ENCODE measurements around the gene TCF4.

The TCF4 gene

DNA sequence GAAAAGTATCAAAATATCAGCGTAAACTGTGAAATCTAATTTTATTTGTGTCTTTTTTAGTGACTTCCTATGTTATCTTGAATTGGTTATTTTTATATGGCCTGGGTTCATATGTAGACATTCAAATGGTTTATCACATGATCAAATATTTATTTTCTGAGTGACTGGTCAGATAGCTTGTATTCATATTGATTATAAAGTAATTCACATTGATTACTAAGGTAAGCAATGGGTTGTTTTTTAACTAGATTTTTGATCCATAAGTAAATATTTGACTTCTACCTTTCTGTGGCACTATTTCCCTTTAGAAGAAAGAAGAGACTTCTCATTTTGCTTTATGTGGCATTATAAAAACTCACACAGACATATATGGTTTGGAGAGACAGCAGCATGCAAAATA lies 260.5 kb downstream of the TCF4 start:
- TF ChIP-seq, protein P1, sequence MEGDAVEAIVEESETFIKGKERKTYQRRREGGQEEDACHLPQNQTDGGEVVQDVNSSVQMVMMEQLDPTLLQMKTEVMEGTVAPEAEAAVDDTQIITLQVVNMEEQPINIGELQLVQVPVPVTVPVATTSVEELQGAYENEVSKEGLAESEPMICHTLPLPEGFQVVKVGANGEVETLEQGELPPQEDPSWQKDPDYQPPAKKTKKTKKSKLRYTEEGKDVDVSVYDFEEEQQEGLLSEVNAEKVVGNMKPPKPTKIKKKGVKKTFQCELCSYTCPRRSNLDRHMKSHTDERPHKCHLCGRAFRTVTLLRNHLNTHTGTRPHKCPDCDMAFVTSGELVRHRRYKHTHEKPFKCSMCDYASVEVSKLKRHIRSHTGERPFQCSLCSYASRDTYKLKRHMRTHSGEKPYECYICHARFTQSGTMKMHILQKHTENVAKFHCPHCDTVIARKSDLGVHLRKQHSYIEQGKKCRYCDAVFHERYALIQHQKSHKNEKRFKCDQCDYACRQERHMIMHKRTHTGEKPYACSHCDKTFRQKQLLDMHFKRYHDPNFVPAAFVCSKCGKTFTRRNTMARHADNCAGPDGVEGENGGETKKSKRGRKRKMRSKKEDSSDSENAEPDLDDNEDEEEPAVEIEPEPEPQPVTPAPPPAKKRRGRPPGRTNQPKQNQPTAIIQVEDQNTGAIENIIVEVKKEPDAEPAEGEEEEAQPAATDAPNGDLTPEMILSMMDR (IDR thresholded peaks at IDR 0.05; ENCODE audit: low read depth, low read length) = no peak
- DNase-seq = no peak
- H3K27ac ChIP-seq = no peak overlapping the region
- no peaks in the 10 kb centered on the region for H3K27me3 ChIP-seq (ENCODE audit: insufficient read depth, low read depth, severe bottlenecking)
- no peak overlapping the region for H3K4me3 ChIP-seq (ENCODE audit: low read depth, low read length)
- no peaks in the 10 kb centered on the region for H3K9me3 ChIP-seq (ENCODE audit: severe bottlenecking)
- no peaks in the 10 kb centered on the region for H3K36me3 ChIP-seq

- no peak overlapping the region for H3K4me3 ChIP-seq (ENCODE audit: low read depth, low read length)
- TF ChIP-seq, protein P1 (IDR thresholded peaks at IDR 0.05; ENCODE audit: low read depth, low read length) = no peak
These were observed 261.9 kb downstream of the TCF4 start for GRCh38 chr18:55326134-55326533.

DNA sequence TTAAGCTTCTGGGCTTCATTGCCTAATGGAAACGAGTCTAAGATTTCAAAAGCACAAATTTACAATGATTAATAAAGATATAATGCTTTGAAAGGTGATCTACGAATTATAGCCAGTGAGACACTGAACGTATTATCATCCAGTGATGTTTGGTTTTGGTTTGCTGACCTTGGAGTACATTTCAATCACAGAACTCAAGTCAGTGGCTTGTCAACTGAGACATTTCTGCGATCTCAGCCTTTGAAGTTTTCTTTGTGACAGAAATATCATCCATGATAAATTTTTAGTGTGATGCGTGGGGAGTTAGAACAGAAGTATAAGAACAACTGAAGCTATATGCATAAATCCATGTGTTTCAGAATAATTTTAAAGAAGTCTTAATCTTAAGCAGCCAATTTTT lies 263.8 kb downstream of the TCF4 start:
- TF ChIP-seq, protein P1 (IDR thresholded peaks at IDR 0.05; ENCODE audit: low read depth, low read length) = no peak
- Histone ChIP-seq H3K27me3 (ENCODE audit: insufficient read depth, low read depth, severe bottlenecking) (no peaks in the 10 kb centered on the region), H3K9me3 (ENCODE audit: severe bottlenecking) (no peaks in the 10 kb centered on the region), H3K27ac (no peak overlapping the region), H3K36me3 (no peaks in the 10 kb centered on the region), H3K4me3 (ENCODE audit: low read depth, low read length) (no peak overlapping the region)
- no peak for DNase-seq

More at GRCh38 chr18:55326134-55326533, 261.9 kb downstream of the TCF4 start:
- no peak for DNase-seq
- no peaks in the 10 kb centered on the region for H3K27me3 ChIP-seq (ENCODE audit: insufficient read depth, low read depth, severe bottlenecking)
- H3K27ac ChIP-seq = no peak overlapping the region
- no peaks in the 10 kb centered on the region for H3K36me3 ChIP-seq
- H3K9me3 ChIP-seq (ENCODE audit: severe bottlenecking) = no peaks in the 10 kb centered on the region

GRCh38 chr18:55323051-55323994 lies 264.7 kb downstream of the TCF4 start:
- no peak overlapping the region for H3K27ac ChIP-seq
- TF ChIP-seq, protein P1 (IDR thresholded peaks at IDR 0.05; ENCODE audit: low read depth, low read length) = no peak
- H3K4me3 ChIP-seq (ENCODE audit: low read depth, low read length) = no peak overlapping the region
- H3K36me3 ChIP-seq = no peaks in the 10 kb centered on the region
- DNase-seq = no peak
- no peaks in the 10 kb centered on the region for H3K27me3 ChIP-seq (ENCODE audit: insufficient read depth, low read depth, severe bottlenecking)
- H3K9me3 ChIP-seq (ENCODE audit: severe bottlenecking) = no peaks in the 10 kb centered on the region

DNA sequence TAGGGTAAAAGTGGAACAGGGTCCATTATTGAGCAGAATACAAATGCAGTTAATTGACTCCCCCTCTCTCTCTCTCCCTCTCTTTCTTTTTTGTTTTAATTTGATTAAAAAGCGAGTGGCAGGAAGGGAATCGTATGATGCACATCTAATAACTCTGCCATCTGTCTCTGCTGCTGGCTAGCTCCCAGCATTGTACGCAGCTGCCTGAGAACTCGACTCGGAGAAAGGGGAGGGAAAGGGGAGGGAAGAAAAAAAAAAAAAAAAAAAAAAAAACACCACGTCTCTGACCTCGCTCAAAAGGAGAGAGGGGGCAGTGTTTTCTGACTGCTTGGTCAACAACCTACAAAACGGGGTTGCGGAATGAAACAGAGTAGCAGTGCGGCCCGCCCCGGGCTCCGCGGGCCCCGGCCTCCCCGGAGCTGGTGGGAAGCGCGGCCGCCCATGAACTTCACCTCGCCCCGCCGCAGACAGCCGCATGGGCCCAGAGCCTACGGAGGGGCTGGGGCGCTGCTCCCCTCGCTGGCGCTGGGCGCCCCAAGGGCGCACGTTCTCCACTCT lies 265.7 kb downstream of the TCF4 start:
- Histone ChIP-seq H3K4me3 (ENCODE audit: low read depth, low read length) (peak overlapping the region; percentile 97), H3K9me3 (ENCODE audit: severe bottlenecking) (no peaks in the 10 kb centered on the region), H3K36me3 (no peaks in the 10 kb centered on the region), H3K27me3 (ENCODE audit: insufficient read depth, low read depth, severe bottlenecking) (no peaks in the 10 kb centered on the region), H3K27ac (peak overlapping the region; percentile 66)
- peak; percentile 84 for DNase-seq
- TF ChIP-seq, protein P1 (IDR thresholded peaks at IDR 0.05; ENCODE audit: low read depth, low read length) = peak; percentile 21; the same call in 1 of the 2 replicates
